ENCODE measurements around the gene DAZAP2. TPM values are rescaled to one million over a fixed set of nuclear protein-coding genes. Genes with fewer than 3 reads are reported as not detected.
A peak's percentile ranks its signal among the peaks of the same experiment; 100 is the strongest.

DAZAP2 gene
- polyA plus RNA-seq, 3 donors, result 975 to 2,004 (median 1,697) TPM

DNA sequence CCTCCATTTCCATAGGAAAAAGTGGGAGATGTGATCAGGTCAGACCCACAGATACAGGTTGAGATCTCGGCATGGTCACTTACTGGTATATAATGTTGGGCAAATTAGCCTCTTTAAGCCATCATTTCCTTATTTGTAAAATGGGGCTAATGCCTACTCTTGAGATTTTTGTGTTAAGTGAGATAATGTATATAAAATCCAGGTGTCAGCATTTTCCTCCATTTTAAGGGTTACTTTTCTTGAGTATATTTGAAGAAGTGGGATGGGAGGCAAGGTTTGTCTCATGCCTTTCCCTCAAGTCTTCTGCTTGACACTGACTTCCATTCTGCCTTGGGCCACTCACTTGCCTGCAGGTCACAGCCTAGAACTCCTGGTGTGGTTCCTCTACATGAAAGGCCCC, 10.7 kb upstream of the DAZAP2 start:
- Histone ChIP-seq H3K9me3 (replicated peaks in 1 of 2; ENCODE audit: control insufficient read depth in 1 of 2, insufficient read depth in 1 of 2, low read length in 2 of 2) (no peaks in the 10 kb centered on the region), H3K27me3 (ENCODE audit: control insufficient read depth in 2 of 2, insufficient read depth in 2 of 2, low read length in 2 of 2) (no peaks in the 10 kb centered on the region), H3K9ac (ENCODE audit: insufficient read depth, low read length, poor library complexity, severe bottlenecking) (no peak overlapping the region), H3K79me2 (ENCODE audit: insufficient read depth, low read length) (no peaks in the 10 kb centered on the region), H3K4me3 (replicated peaks in 1 of 3; ENCODE audit: low read depth in 2 of 3, low read length in 3 of 3) (no peak overlapping the region), H3K36me3 (replicated peaks in 1 of 2; ENCODE audit: control insufficient read depth in 1 of 2, insufficient read depth in 2 of 2, low read length in 2 of 2) (no peaks in the 10 kb centered on the region), H3K27ac (ENCODE audit: low read depth in 1 of 2, low read length in 2 of 2) (no peak overlapping the region), H3K4me1 (ENCODE audit: control insufficient read depth in 1 of 2, insufficient read depth in 2 of 2, low read length in 2 of 2) (no peaks in the 10 kb centered on the region), H2AFZ (ENCODE audit: insufficient read depth, low read depth, low read length, poor library complexity, severe bottlenecking) (no peak overlapping the region), H3K4me2 (replicated peaks; ENCODE audit: extremely low read depth, low read length, poor library complexity, severe bottlenecking) (no peak overlapping the region), H4K20me1 (ENCODE audit: insufficient read depth, low read length) (no peaks in the 10 kb centered on the region)
- H3K9me3 Mint-ChIP-seq, result peaks cover 1 to 4% (median 3%) of the 10 kb centered on the region in 7 donors
- no peaks in the 10 kb centered on the region for H3K4me1 Mint-ChIP-seq
- intact Hi-C loops (cut with micrococcal nuclease), result no loop called here
- DNase-seq, result no peak
- H3K27ac Mint-ChIP-seq, result peak overlapping the region in 1 of 7 donors; percentile 38
- WGBS (ENCODE audit: insufficient coverage), result no CpG with 5 or more reads among the region's 1 CpG
- TF ChIP-seq, protein P1, sequence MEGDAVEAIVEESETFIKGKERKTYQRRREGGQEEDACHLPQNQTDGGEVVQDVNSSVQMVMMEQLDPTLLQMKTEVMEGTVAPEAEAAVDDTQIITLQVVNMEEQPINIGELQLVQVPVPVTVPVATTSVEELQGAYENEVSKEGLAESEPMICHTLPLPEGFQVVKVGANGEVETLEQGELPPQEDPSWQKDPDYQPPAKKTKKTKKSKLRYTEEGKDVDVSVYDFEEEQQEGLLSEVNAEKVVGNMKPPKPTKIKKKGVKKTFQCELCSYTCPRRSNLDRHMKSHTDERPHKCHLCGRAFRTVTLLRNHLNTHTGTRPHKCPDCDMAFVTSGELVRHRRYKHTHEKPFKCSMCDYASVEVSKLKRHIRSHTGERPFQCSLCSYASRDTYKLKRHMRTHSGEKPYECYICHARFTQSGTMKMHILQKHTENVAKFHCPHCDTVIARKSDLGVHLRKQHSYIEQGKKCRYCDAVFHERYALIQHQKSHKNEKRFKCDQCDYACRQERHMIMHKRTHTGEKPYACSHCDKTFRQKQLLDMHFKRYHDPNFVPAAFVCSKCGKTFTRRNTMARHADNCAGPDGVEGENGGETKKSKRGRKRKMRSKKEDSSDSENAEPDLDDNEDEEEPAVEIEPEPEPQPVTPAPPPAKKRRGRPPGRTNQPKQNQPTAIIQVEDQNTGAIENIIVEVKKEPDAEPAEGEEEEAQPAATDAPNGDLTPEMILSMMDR (IDR thresholded peaks at IDR 0.05), result no peak
- no peak overlapping the region for H3K4me3 Mint-ChIP-seq
- no peaks in the 10 kb centered on the region for H3K36me3 Mint-ChIP-seq
- H3K27me3 Mint-ChIP-seq (ENCODE audit: low read depth in 3 of 3), result peaks cover 0 to 3% (median 1%) of the 10 kb centered on the region in 3 donors

DNA sequence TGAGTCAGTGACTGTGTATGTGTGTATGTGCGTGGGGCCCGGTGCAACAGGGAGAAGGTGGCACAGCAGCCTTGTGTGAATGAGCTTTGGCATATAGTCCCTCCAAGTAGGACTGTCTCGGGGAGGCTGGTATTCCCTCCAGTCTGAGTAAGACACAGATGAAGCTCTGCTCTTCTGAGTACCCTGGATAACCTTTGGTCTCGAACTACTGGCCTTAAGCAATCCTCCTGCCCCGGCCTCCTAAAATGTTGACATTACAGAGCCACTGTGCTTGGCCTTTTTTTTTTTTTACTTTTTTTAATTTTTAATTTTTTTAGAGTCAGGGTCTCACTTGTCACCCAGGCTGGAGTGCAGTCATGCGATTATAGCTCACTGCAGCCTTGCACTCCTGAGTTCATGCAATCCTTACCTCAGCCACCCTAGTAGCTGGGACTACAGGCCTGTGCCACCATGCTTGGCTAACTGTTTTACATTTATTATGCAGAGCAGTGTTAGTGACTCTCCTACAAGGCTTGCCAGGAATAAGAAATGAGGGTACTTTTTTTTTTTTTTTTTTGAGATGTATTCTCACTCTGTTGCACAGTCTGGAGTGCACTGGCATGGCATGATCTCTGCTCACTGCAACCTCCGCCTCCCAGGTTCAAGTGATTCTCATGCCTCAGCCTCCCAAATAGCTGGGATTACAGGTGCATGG, 9.4 kb upstream of the DAZAP2 start:
- Histone ChIP-seq H3K27ac (ENCODE audit: low read depth in 1 of 2, low read length in 2 of 2) (no peak overlapping the region), H3K36me3 (replicated peaks in 1 of 2; ENCODE audit: control insufficient read depth in 1 of 2, insufficient read depth in 2 of 2, low read length in 2 of 2) (no peaks in the 10 kb centered on the region), H3K79me2 (ENCODE audit: insufficient read depth, low read length) (no peaks in the 10 kb centered on the region), H2AFZ (ENCODE audit: insufficient read depth, low read depth, low read length, poor library complexity, severe bottlenecking) (no peak overlapping the region), H3K4me3 (replicated peaks in 1 of 3; ENCODE audit: low read depth in 2 of 3, low read length in 3 of 3) (no peak overlapping the region), H4K20me1 (ENCODE audit: insufficient read depth, low read length) (no peaks in the 10 kb centered on the region), H3K27me3 (ENCODE audit: control insufficient read depth in 2 of 2, insufficient read depth in 2 of 2, low read length in 2 of 2) (no peaks in the 10 kb centered on the region), H3K4me1 (ENCODE audit: control insufficient read depth in 1 of 2, insufficient read depth in 2 of 2, low read length in 2 of 2) (no peaks in the 10 kb centered on the region), H3K9ac (ENCODE audit: insufficient read depth, low read length, poor library complexity, severe bottlenecking) (no peak overlapping the region), H3K4me2 (replicated peaks; ENCODE audit: extremely low read depth, low read length, poor library complexity, severe bottlenecking) (no peak overlapping the region), H3K9me3 (replicated peaks in 1 of 2; ENCODE audit: control insufficient read depth in 1 of 2, insufficient read depth in 1 of 2, low read length in 2 of 2) (no peaks in the 10 kb centered on the region)
- intact Hi-C loops (cut with micrococcal nuclease), result no loop called here
- Mint-ChIP-seq H3K4me3 (no peak overlapping the region), H3K27me3 (ENCODE audit: low read depth in 3 of 3) (peaks cover 1 to 3% (median 2%) of the 10 kb centered on the region in 3 donors), H3K36me3 (no peaks in the 10 kb centered on the region), H3K27ac (no peak overlapping the region), H3K4me1 (no peaks in the 10 kb centered on the region), H3K9me3 (peaks cover 3 to 8% (median 5%) of the 10 kb centered on the region in 7 donors)
- DNase-seq, result no peak
- 97% methylated on average over 4 of the region's 7 CpGs for WGBS (ENCODE audit: insufficient coverage)
- TF ChIP-seq, protein P1 (IDR thresholded peaks at IDR 0.05), result no peak

Data from CD14-positive monocyte (primary cell).